Calu3 (cell line): ENCODE measurements around the gene ASIC2. TPM values are rescaled to one million over a fixed set of nuclear protein-coding genes. Genes with fewer than 3 reads are reported as not detected.

Experiments used
- BruUV-seq: library from RNA; stranded (reverse); fragments of 400-500 nt; replicated peaks from 2 replicates; lab custom pipeline; 2021; lab: Mats Ljungman, UMichigan
- CTCF ChIA-PET: fragments of 300-600 bp; sonication (Branson Sonifier 250); formaldehyde crosslinking; loops from one replicate; lab custom pipeline; 2022; ENCODE audit warnings: antibody characterized with exemption; lab: Charles Lee
- DNase-seq: peaks from one replicate; pipeline ENCODE4 v3.0.0; 2022
- H3K27ac Mint-ChIP-seq: one replicate; pipeline ENCODE4 v1.8.0; 2022; ENCODE audit warnings: mixed read lengths; ENCODE audit not compliant: unreplicated experiment
- H3K27me3 Mint-ChIP-seq: one replicate; pipeline ENCODE4 v1.8.0; 2022; ENCODE audit warnings: mixed read lengths; ENCODE audit not compliant: unreplicated experiment
- H3K36me3 Mint-ChIP-seq: one replicate; pipeline ENCODE4 v1.8.0; 2022; ENCODE audit warnings: mild to moderate bottlenecking, moderate library complexity, mixed read lengths; ENCODE audit not compliant: insufficient read depth, unreplicated experiment
- H3K4me1 Mint-ChIP-seq: one replicate; pipeline ENCODE4 v1.8.0; 2022; ENCODE audit warnings: mild to moderate bottlenecking, low read depth, mixed read lengths; ENCODE audit not compliant: unreplicated experiment
- H3K4me3 Mint-ChIP-seq: one replicate; pipeline ENCODE4 v1.8.0; 2022; ENCODE audit warnings: mild to moderate bottlenecking, low read depth, moderate library complexity, mixed read lengths; ENCODE audit not compliant: unreplicated experiment
- H3K9me3 Mint-ChIP-seq: one replicate; pipeline ENCODE4 v1.8.0; 2022; ENCODE audit warnings: low read depth, mixed read lengths; ENCODE audit not compliant: unreplicated experiment
- intact Hi-C: fragments of 100-400 bp; cut with micrococcal nuclease; formaldehyde crosslinking; loops from one replicate; pipeline ENCODE4 v1.10.0; 2022; ENCODE audit not compliant: unreplicated experiment
- total RNA-seq: library from RNA; stranded (reverse); gene quantifications from 2 replicates; pipeline ENCODE4 v1.2.3, GENCODE V29; 2022
- TF ChIP-seq, protein P1 (sequence below): fragments of 200-600 bp; IDR thresholded peaks from one replicate; pipeline ENCODE4 v1.8.0; 2022; ENCODE audit warnings: antibody characterized with exemption; ENCODE audit not compliant: unreplicated experiment

ASIC2 gene
- total RNA-seq, 1 experiment from 2014 or later: not detected

DNA sequence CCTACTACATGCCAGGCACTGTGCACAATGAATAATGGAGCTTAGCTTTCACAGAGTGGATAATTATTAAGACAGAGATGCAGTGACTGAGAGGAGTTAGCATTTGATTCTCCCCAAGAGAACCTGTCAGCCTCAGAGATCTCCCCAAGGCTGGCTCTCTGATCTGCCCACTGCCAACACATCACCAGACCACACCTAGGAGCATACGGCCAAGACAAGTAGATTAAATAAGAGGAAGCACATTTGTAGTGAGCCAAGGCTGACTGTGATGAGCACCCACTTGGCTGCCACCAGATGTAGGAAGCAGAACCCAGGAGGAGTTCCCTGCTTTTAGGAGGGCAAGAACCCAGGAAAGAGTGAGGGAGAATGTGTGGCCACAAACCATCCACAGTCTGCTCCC lies 171.3 kb downstream of the ASIC2 start:
- Mint-ChIP-seq H3K4me3 (no peak overlapping the region), H3K9me3 (peaks cover 2% of the 10 kb centered on the region), H3K27ac (no peak overlapping the region), H3K27me3 (peaks cover 95% of the 10 kb centered on the region), H3K36me3 (no peaks in the 10 kb centered on the region), H3K4me1 (no peaks in the 10 kb centered on the region)
- intact Hi-C loops: no loop called here
- CTCF ChIA-PET: no interaction called here
- no TSS peak for BruUV-seq
- DNase-seq: no peak
- TF ChIP-seq, protein P1, sequence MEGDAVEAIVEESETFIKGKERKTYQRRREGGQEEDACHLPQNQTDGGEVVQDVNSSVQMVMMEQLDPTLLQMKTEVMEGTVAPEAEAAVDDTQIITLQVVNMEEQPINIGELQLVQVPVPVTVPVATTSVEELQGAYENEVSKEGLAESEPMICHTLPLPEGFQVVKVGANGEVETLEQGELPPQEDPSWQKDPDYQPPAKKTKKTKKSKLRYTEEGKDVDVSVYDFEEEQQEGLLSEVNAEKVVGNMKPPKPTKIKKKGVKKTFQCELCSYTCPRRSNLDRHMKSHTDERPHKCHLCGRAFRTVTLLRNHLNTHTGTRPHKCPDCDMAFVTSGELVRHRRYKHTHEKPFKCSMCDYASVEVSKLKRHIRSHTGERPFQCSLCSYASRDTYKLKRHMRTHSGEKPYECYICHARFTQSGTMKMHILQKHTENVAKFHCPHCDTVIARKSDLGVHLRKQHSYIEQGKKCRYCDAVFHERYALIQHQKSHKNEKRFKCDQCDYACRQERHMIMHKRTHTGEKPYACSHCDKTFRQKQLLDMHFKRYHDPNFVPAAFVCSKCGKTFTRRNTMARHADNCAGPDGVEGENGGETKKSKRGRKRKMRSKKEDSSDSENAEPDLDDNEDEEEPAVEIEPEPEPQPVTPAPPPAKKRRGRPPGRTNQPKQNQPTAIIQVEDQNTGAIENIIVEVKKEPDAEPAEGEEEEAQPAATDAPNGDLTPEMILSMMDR: no peak

DNA sequence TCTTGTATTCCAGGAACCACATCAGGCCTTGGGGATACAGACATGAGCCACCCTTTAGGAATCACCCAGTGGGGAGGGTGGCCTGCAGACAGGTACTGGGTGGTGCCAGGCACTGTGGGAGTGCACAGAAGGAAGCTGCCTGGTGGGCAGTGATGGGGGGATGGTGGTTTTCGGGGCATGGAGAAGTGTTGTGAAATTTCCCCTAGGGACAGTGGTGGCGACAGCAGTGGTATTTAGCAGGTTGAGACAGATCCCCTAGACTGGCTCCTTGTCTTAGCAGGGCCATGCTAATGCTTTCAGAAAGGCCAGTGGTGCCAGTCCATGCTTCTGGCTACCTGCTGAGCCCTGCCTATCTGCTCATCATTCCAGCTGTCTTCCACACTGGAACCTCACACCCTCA lies 171.8 kb downstream of the ASIC2 start:
- intact Hi-C loops: no loop called here
- no TSS peak for BruUV-seq
- CTCF ChIA-PET: no interaction called here
- Mint-ChIP-seq H3K4me1 (no peaks in the 10 kb centered on the region), H3K4me3 (no peak overlapping the region), H3K36me3 (no peaks in the 10 kb centered on the region), H3K27ac (no peak overlapping the region), H3K27me3 (peaks cover 92% of the 10 kb centered on the region), H3K9me3 (peaks cover 2% of the 10 kb centered on the region)
- TF ChIP-seq, protein P1: no peak
- no peak for DNase-seq

DNA sequence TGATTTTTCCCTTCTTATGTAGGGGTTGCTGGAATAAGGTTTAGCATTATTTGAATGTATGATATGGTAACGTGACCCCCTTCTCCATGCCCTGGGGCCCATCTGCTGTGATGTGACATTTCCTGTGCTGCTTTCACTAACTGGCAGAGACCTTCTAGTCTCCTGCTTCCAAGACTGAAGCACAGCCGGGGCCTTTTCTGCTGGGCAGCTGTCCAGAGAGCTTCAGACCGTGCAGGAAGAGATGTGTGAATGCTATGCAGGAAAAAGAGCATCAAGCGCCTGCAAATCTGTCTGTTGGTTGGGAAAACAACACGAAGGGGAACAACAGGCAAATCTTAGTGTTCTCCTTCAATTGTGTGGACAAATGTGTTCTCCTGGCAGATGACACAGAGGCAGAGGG lies 173.0 kb downstream of the ASIC2 start:
- TF ChIP-seq, protein P1: no peak
- BruUV-seq: no TSS peak
- Mint-ChIP-seq H3K4me3 (no peak overlapping the region), H3K36me3 (no peaks in the 10 kb centered on the region), H3K27ac (no peak overlapping the region), H3K9me3 (no peaks in the 10 kb centered on the region), H3K27me3 (peaks cover 92% of the 10 kb centered on the region), H3K4me1 (no peaks in the 10 kb centered on the region)
- CTCF ChIA-PET: no interaction called here
- no peak for DNase-seq
- intact Hi-C loops: no loop called here

DNA sequence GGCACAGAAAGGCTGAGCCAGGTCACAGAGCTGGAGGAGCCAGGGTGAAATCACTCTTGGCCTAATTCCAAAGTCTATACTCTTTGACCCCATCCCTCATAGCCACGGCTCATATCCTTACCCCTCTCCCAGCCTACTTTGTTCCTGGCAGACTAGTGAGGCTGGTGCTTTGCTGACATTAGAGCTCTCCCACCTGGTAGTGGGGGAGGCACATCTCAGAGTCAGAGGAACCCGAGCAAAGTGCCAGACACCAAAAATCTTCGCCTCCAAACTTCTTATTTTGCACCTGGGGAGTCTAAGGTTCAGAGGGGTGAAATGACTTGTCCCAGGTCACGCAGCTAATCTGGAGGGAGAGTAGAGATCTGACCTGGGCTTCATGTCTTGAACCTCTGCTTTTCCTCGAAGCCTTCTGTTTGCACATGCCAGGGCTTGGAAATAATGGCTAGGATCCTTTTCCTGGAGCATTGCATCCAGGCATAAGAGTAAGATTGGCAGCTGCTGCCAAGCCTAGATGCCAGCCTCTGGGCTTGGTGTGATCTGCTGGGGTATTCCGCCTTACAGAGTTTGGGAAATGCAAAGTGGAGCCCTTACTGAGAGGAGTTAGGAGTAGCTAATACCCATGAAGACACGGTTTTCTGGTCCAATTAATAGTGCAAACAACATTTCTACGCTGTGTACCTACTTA lies 174.6 kb downstream of the ASIC2 start:
- peaks cover 86% of the 10 kb centered on the region for H3K27me3 Mint-ChIP-seq
- intact Hi-C loops: no loop called here
- BruUV-seq: no TSS peak
- no peak overlapping the region for H3K27ac Mint-ChIP-seq
- no peaks in the 10 kb centered on the region for H3K36me3 Mint-ChIP-seq
- H3K4me3 Mint-ChIP-seq: no peak overlapping the region
- DNase-seq: no peak
- TF ChIP-seq, protein P1: no peak
- no peaks in the 10 kb centered on the region for H3K4me1 Mint-ChIP-seq
- H3K9me3 Mint-ChIP-seq: no peaks in the 10 kb centered on the region
- CTCF ChIA-PET: no interaction called here
